C4-2B (cell line): ENCODE measurements around the gene SEMA3D.

Source experiments
- CTCF ChIP-seq: fragments of 450-650 bp; conservative IDR thresholded peaks from 2 replicates; pipeline ENCODE4 v1.5.1; 2017; ENCODE audit warnings: mild to moderate bottlenecking
- ZFX ChIP-seq: fragments of 450-650 bp; IDR thresholded peaks from 2 replicates; pipeline ENCODE4 v1.6.1; 2017

- no peak for TF ChIP-seq CTCF
- TF ChIP-seq ZFX = no peak
Measured at GRCh38 chr7:85220651-85221050, 33.8 kb upstream of the SEMA3D start.
